CD4-positive, alpha-beta T cell (primary cell): ENCODE results near the gene MSI2. TPM values are rescaled to one million over a fixed set of nuclear protein-coding genes. Genes with fewer than 3 reads are reported as not detected.

Experiments
- ATAC-seq: fragments of 200-7000 bp; cut with Tn5 transposase; one replicate; pipeline ENCODE4 v1.10.0; 2022; ENCODE audit warnings: mild to moderate bottlenecking; ENCODE audit not compliant: poor library complexity
- CTCF ChIA-PET: fragments of 350-600 bp; sonication (Branson Sonifier 250); formaldehyde crosslinking; loops from one replicate; lab custom pipeline; 2021; ENCODE audit warnings: antibody characterized with exemption, inconsistent platforms; lab: Charles Lee
- POLR2A ChIA-PET: fragments of 350-600 bp; sonication (Branson Sonifier 250); formaldehyde crosslinking; loops from one replicate; lab custom pipeline; 2021; ENCODE audit warnings: antibody characterized with exemption, inconsistent platforms; lab: Charles Lee
- DNase-seq, 14 experiments: peaks; one replicate each; pipeline ENCODE4 v3.0.0-alpha.2; 2013 to 2020; ENCODE audit warnings: mixed read lengths in 2 of 14
- H3K27ac ChIP-seq, 2 donors: one replicate each; pipeline versions ENCODE4 v1.5.1 to v1.7.0; 2013; ENCODE audit warnings: low read length in 2 of 2, low read depth in 1 of 2, mild to moderate bottlenecking in 1 of 2
- H3K27me3 ChIP-seq, 2 experiments: 1 replicate in 1 of 2; 2 replicates in 1 of 2; pipeline versions ENCODE4 v1.6.1 to v1.7.0; 2013; ENCODE audit warnings: low read length in 2 of 2, control low read depth in 1 of 2, mild to moderate bottlenecking in 1 of 2, moderate library complexity in 1 of 2; ENCODE audit not compliant: insufficient read depth in 2 of 2, control insufficient read depth in 1 of 2
- H3K36me3 ChIP-seq: one replicate; pipeline ENCODE4 v1.6.1; 2013; ENCODE audit warnings: low read length, control low read depth; ENCODE audit not compliant: insufficient read depth
- H3K4me1 ChIP-seq: one replicate; pipeline ENCODE4 v1.6.1; 2013; ENCODE audit warnings: low read length, control low read depth; ENCODE audit not compliant: insufficient read depth
- H3K4me3 ChIP-seq: one replicate; pipeline ENCODE4 v1.5.1; 2013; ENCODE audit warnings: mild to moderate bottlenecking, low read length, moderate library complexity
- H3K9me3 ChIP-seq, 2 experiments: 1 replicate in 1 of 2; 2 replicates in 1 of 2; pipeline versions ENCODE4 v1.6.1 to v1.7.0; 2013; ENCODE audit warnings: low read length in 2 of 2, mild to moderate bottlenecking in 2 of 2, control low read depth in 1 of 2, moderate library complexity in 1 of 2; ENCODE audit not compliant: control insufficient read depth in 1 of 2, insufficient read depth in 1 of 2
- H3K27ac Mint-ChIP-seq: one replicate; pipeline ENCODE4 v1.8.0; 2020; ENCODE audit warnings: mixed read lengths
- H3K27me3 Mint-ChIP-seq: one replicate; pipeline ENCODE4 v1.8.0; 2021; ENCODE audit warnings: mixed read lengths
- H3K36me3 Mint-ChIP-seq: one replicate; pipeline ENCODE4 v1.8.0; 2021; ENCODE audit warnings: low read depth, mixed read lengths
- H3K4me1 Mint-ChIP-seq: one replicate; pipeline ENCODE4 v1.8.0; 2021; ENCODE audit warnings: low read depth, mixed read lengths
- H3K4me3 Mint-ChIP-seq: one replicate; pipeline ENCODE4 v1.8.0; 2020; ENCODE audit warnings: mild to moderate bottlenecking, mixed read lengths
- H3K9me3 Mint-ChIP-seq: one replicate; pipeline ENCODE4 v1.8.0; 2020; ENCODE audit warnings: mixed read lengths
- intact Hi-C, 2 experiments: fragments of 100-400 bp; cut with DNase I in 1 of 2; cut with micrococcal nuclease in 1 of 2; formaldehyde crosslinking; loops; one replicate each; pipeline versions ENCODE4 v1.15.1 to v1.9.0; 2023 to 2025; cut with DNase I, micrococcal nuclease
- total RNA-seq, 174 experiments: library from RNA in 2 of 174; stranded (reverse) in 2 of 174; gene quantifications; one replicate each; pipeline ENCODE4 v1.2.3 and lab custom pipeline; 2021 to 2026
- TF ChIP-seq, protein P1 (sequence below): fragments of 200-600 bp; IDR thresholded peaks from one replicate; pipeline ENCODE4 v1.8.0; 2022; ENCODE audit warnings: antibody characterized with exemption, mild to moderate bottlenecking

Gene MSI2
- total RNA-seq, 2 experiments from 2014 or later: 129 to 132 TPM

DNA sequence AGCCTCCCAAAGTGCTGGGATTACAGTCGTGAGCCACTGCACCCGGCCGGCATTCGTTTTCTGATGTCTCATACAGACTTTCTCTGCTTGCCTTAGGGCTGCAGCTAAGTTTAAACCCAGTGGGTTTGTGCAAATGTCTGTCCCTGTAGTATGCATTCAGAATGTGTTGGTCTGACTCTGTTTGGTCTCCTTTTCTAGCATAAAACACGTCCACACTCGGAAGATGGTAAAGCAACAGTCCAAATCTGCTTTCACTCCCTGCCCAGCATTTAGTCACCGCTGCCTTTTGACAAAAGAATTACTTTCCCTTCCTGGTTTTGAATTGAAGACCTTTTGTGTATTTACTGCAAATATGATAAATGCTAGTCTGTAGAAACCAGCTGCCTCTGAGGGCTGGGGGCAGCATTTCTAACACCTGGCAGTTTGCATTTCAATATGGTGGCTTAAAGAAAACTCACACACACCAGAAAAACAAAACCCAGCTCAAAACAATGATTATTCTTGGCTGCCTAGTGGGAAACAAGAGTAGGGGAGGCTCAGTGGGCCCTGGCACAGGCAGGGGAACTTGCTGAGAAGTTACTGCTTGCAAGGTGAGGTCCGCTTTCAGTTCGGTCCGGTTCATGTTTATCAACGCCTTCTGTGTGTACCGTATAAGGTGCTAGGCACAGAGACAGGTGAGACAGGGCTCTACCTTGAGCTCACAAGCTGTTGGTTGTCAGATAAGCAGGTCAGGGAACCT, 56.9 kb downstream of the MSI2 start:
- Histone ChIP-seq H3K27ac (no peak overlapping the region), H3K4me1 (no peaks in the 10 kb centered on the region), H3K27me3 (no peaks in the 10 kb centered on the region), H3K36me3 (peaks cover 19% of the 10 kb centered on the region), H3K9me3 (no peaks in the 10 kb centered on the region), H3K4me3 (no peak overlapping the region)
- Mint-ChIP-seq H3K9me3 (no peaks in the 10 kb centered on the region), H3K4me3 (no peak overlapping the region), H3K4me1 (peaks cover 14% of the 10 kb centered on the region), H3K27me3 (no peaks in the 10 kb centered on the region), H3K36me3 (peaks cover 42% of the 10 kb centered on the region), H3K27ac (no peak overlapping the region)
- POLR2A ChIA-PET: no interaction called here
- DNase-seq: no peak
- TF ChIP-seq, protein P1, sequence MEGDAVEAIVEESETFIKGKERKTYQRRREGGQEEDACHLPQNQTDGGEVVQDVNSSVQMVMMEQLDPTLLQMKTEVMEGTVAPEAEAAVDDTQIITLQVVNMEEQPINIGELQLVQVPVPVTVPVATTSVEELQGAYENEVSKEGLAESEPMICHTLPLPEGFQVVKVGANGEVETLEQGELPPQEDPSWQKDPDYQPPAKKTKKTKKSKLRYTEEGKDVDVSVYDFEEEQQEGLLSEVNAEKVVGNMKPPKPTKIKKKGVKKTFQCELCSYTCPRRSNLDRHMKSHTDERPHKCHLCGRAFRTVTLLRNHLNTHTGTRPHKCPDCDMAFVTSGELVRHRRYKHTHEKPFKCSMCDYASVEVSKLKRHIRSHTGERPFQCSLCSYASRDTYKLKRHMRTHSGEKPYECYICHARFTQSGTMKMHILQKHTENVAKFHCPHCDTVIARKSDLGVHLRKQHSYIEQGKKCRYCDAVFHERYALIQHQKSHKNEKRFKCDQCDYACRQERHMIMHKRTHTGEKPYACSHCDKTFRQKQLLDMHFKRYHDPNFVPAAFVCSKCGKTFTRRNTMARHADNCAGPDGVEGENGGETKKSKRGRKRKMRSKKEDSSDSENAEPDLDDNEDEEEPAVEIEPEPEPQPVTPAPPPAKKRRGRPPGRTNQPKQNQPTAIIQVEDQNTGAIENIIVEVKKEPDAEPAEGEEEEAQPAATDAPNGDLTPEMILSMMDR: no peak
- ATAC-seq: no peak
- CTCF ChIA-PET: no interaction called here
- intact Hi-C loops: no loop called here

DNA sequence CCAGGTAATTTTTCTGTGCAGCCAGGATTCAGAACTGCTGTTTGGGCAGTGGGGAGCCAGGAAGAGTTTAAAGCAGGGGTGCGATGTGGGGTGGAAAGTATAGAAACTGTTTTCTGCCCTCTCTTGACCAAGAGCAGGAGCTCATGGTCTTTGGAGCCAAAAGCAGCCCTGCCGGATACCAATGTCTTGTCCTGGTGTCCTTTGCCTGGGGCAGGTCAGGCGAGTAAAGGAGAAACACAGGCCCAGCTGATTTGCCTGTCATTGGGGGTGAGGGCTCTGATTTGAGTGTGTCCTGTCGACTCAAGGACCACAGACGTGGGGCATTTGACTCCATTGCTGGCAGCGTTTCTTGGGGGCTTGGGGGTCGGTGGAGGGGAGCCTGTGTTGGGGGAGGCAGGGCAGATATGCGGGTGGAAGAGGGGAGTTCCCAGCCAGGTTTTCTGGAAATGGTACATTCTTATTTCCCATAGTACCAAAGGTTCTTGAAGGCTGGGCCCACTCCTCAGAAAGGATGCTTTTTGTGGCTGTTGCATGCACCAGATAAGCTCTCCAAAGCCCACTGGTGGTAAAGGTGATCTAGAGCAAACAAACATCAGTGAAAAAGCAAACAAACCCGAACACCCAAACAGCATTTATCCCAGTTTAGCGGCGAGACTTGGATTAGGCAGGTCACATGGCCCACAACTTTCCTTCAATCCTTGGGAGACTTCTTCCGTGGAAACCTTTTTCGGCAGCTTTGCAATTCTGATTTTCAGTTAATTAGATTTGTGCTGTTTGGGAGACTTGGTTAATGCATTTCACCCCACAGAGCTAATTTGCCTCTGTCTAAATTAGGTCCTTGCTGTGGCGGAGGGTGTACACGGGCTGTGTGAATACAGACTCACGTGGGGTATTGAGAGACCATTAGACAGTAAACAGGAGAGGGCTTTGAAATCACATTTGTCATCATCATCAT, 59.0 kb downstream of the MSI2 start:
- H3K4me3 Mint-ChIP-seq: no peak overlapping the region
- no peak overlapping the region for H3K4me3 ChIP-seq
- no peaks in the 10 kb centered on the region for H3K27me3 Mint-ChIP-seq
- peaks cover 28% of the 10 kb centered on the region for H3K4me1 Mint-ChIP-seq
- ATAC-seq: no peak
- no peak overlapping the region for H3K27ac ChIP-seq
- CTCF ChIA-PET: no interaction called here
- no peak for DNase-seq
- no peaks in the 10 kb centered on the region for H3K4me1 ChIP-seq
- H3K27me3 ChIP-seq: no peaks in the 10 kb centered on the region
- H3K36me3 ChIP-seq: peaks cover 14% of the 10 kb centered on the region
- peaks cover 47% of the 10 kb centered on the region for H3K36me3 Mint-ChIP-seq
- TF ChIP-seq, protein P1: no peak
- POLR2A ChIA-PET: no interaction called here
- H3K9me3 ChIP-seq: no peaks in the 10 kb centered on the region
- H3K27ac Mint-ChIP-seq: no peak overlapping the region
- no peaks in the 10 kb centered on the region for H3K9me3 Mint-ChIP-seq
- intact Hi-C loops: no loop called here

DNA sequence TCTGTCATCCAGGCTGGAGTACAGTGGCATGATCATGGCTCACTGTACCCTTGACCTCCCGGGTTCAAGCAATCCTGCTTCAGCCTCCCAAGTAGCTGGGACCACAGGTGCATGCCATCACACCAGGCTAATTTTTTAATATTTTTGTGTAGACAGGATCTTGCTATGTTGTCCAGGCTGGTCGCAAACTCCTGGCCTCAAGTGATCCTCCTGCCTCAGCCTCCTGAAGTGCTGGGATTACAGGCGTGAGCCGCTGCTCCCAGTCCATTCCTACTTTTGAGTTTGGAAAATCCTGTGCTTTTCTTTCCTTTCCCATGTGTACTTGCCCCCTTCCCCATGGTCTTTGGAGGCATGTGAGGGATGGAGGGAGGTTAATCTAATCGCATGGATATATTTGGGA, 60.0 kb downstream of the MSI2 start:
- Mint-ChIP-seq H3K27ac (no peak overlapping the region), H3K9me3 (no peaks in the 10 kb centered on the region), H3K4me1 (peaks cover 20% of the 10 kb centered on the region), H3K36me3 (peaks cover 41% of the 10 kb centered on the region), H3K27me3 (no peaks in the 10 kb centered on the region), H3K4me3 (no peak overlapping the region)
- Histone ChIP-seq H3K9me3 (no peaks in the 10 kb centered on the region), H3K27ac (no peak overlapping the region), H3K4me3 (no peak overlapping the region), H3K27me3 (no peaks in the 10 kb centered on the region), H3K4me1 (no peaks in the 10 kb centered on the region), H3K36me3 (peaks cover 10% of the 10 kb centered on the region)
- CTCF ChIA-PET: no interaction called here
- ATAC-seq: no peak
- TF ChIP-seq, protein P1: no peak
- intact Hi-C loops: no loop called here
- POLR2A ChIA-PET: no interaction called here
- no peak for DNase-seq
